ENCODE measurements around the gene RASSF8.

RASSF8 gene

DNA sequence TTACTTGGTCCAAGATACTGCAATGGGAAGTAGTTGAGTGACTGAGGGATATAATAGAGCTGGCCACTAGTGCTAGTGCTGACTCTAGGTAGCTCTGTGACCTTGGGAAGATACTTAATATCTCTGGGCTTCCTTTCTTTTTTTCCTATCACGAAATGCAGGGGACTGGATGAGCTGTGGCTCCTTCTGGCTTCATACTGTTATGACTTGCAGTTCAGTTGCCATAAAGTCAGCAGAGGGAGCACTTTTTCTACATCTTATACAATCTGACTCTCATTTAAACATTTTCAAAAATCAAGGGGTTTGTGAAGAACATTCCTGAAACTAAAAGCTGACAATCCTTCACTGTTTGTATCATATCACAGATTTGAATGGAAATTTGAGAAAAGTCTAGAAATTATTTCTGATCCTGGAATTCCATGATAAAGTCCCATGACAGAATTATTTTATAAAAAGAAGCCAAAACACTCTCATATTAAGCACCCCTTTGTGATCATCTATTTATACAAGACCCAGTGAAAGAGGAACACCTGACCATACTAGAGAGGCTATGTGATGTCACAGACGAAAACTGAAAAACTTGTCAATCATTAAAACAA lies 161.0 kb downstream of the RASSF8 start:
- H3K9ac ChIP-seq (ENCODE audit: low read depth, low read length, poor library complexity, severe bottlenecking), result no peak overlapping the region
- no peaks in the 10 kb centered on the region for H3K36me3 ChIP-seq (ENCODE audit: insufficient read depth, low read length)
- H3K4me3 ChIP-seq (ENCODE audit: low read length, poor library complexity, severe bottlenecking), result no peak overlapping the region
- H3K79me2 ChIP-seq (ENCODE audit: insufficient read depth, low read length), result no peaks in the 10 kb centered on the region
- H4K20me1 ChIP-seq (ENCODE audit: insufficient read depth, low read length, poor library complexity, severe bottlenecking), result no peaks in the 10 kb centered on the region
- TF ChIP-seq EZH2phosphoT487 (IDR thresholded peaks at IDR 0.05; ENCODE audit: borderline replicate concordance) (no peak), CTCF (conservative IDR thresholded peaks at IDR 0.05; ENCODE audit: low read length) (peak; percentile 77)
- peak overlapping the region; percentile 9 for H3K4me2 ChIP-seq (ENCODE audit: low read depth, low read length, poor library complexity, severe bottlenecking)
- peaks cover 2% of the 10 kb centered on the region; the same call in 1 of the 2 replicates for H3F3A ChIP-seq (ENCODE audit: low read depth)
- H3K4me1 ChIP-seq (ENCODE audit: insufficient read depth, low read length, poor library complexity, severe bottlenecking), result peaks cover 8% of the 10 kb centered on the region
- peak overlapping the region; percentile 66; the same call in 1 of the 2 replicates for H2AFZ ChIP-seq (ENCODE audit: low read length)
- H3K27me3 ChIP-seq (ENCODE audit: insufficient read depth, low read length, poor library complexity, severe bottlenecking), result peaks cover 9% of the 10 kb centered on the region
- no peaks in the 10 kb centered on the region for H3K9me2 ChIP-seq (replicated peaks; ENCODE audit: low read depth, low read length)
- H3K9me3 ChIP-seq (ENCODE audit: insufficient read depth, low read depth, low read length), result no peaks in the 10 kb centered on the region

GRCh38 chr12:26120561-26121274 lies 162.2 kb downstream of the RASSF8 start:
- Histone ChIP-seq H3K36me3 (ENCODE audit: insufficient read depth, low read length) (no peaks in the 10 kb centered on the region), H3K9ac (ENCODE audit: low read depth, low read length, poor library complexity, severe bottlenecking) (no peak overlapping the region), H3K9me2 (replicated peaks; ENCODE audit: low read depth, low read length) (no peaks in the 10 kb centered on the region), H3K4me3 (ENCODE audit: low read length, poor library complexity, severe bottlenecking) (no peak overlapping the region), H4K20me1 (ENCODE audit: insufficient read depth, low read length, poor library complexity, severe bottlenecking) (no peaks in the 10 kb centered on the region), H2AFZ (ENCODE audit: low read length) (no peak overlapping the region), H3K79me2 (ENCODE audit: insufficient read depth, low read length) (no peaks in the 10 kb centered on the region), H3F3A (ENCODE audit: low read depth) (peaks cover 2% of the 10 kb centered on the region; the same call in 1 of the 2 replicates), H3K4me2 (ENCODE audit: low read depth, low read length, poor library complexity, severe bottlenecking) (no peak overlapping the region), H3K27me3 (ENCODE audit: insufficient read depth, low read length, poor library complexity, severe bottlenecking) (peaks cover 13% of the 10 kb centered on the region), H3K4me1 (ENCODE audit: insufficient read depth, low read length, poor library complexity, severe bottlenecking) (peaks cover 4% of the 10 kb centered on the region), H3K9me3 (ENCODE audit: insufficient read depth, low read depth, low read length) (no peaks in the 10 kb centered on the region)
- TF ChIP-seq EZH2phosphoT487 (IDR thresholded peaks at IDR 0.05; ENCODE audit: borderline replicate concordance) (no peak), CTCF (conservative IDR thresholded peaks at IDR 0.05; ENCODE audit: low read length) (no peak)

DNA sequence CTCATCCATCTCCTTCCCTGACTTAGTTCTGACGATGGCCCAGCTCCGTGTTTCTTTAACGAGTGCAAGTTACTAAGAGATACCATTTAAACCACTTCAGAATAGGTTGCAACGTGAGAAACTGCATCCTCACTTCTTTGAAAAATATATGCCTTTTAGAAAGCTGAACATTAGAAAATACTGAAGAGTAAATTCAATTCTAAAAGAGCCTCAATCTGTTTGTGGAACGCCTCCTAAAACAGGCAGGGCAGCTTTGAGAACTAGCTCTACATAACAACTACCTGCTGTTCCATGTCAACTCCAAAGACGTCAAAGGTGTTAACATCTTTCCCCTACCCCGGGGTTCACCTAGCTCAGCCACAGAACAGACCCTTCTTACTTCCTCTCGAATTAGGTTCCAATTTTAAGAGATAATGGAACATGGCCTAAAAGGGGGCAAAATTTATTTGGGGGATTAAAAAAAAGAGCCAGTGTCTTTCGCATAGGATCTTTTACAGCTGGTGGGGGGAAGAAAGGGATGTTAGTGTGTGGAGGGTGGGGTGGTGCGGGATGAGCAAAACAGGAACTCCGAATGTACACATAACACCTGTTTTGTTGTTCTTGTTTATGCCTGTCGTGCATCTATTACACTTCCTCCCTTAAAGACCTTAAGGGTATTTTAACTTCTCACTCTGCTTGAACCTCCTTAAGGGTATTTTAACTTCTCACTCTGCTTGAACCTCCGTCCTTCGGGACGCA lies 163.0 kb downstream of the RASSF8 start:
- Histone ChIP-seq H3K4me1 (ENCODE audit: insufficient read depth, low read length, poor library complexity, severe bottlenecking) (peaks cover 4% of the 10 kb centered on the region), H2AFZ (ENCODE audit: low read length) (peak overlapping the region; percentile 93), H3K79me2 (ENCODE audit: insufficient read depth, low read length) (no peaks in the 10 kb centered on the region), H3K36me3 (ENCODE audit: insufficient read depth, low read length) (no peaks in the 10 kb centered on the region), H3K27me3 (ENCODE audit: insufficient read depth, low read length, poor library complexity, severe bottlenecking) (peaks cover 21% of the 10 kb centered on the region), H3K9me3 (ENCODE audit: insufficient read depth, low read depth, low read length) (no peaks in the 10 kb centered on the region), H3K9ac (ENCODE audit: low read depth, low read length, poor library complexity, severe bottlenecking) (peak overlapping the region; percentile 49), H4K20me1 (ENCODE audit: insufficient read depth, low read length, poor library complexity, severe bottlenecking) (no peaks in the 10 kb centered on the region), H3K4me2 (ENCODE audit: low read depth, low read length, poor library complexity, severe bottlenecking) (peak overlapping the region; percentile 79), H3F3A (ENCODE audit: low read depth) (peaks cover 2% of the 10 kb centered on the region; the same call in 1 of the 2 replicates), H3K9me2 (replicated peaks; ENCODE audit: low read depth, low read length) (no peaks in the 10 kb centered on the region), H3K4me3 (ENCODE audit: low read length, poor library complexity, severe bottlenecking) (peak overlapping the region; percentile 71)
- TF ChIP-seq CTCF (conservative IDR thresholded peaks at IDR 0.05; ENCODE audit: low read length), result no peak
- TF ChIP-seq EZH2phosphoT487 (IDR thresholded peaks at IDR 0.05; ENCODE audit: borderline replicate concordance), result no peak

Data from Loucy (cell line).